Activated CD8-positive, alpha-beta memory T cell treated with anti-CD3 and anti-CD28 coated beads, Interleukin-2, amount 50 U/mL, for 24 hours (primary cell): ENCODE data around the gene OR4N5.
"Not testable (repeated sequence)": the region's sequence is repeated elsewhere in the genome, so short reads cannot be mapped to it uniquely, and the experiment has no call there.

ENCODE experiments used
- DNase-seq: peaks from one replicate; pipeline ENCODE4 v3.0.0-alpha.2; 2020; ENCODE audit errors: extremely low read depth

OR4N5 gene

GRCh38 chr14:20138520-20138919 is at the start of gene OR4N5:
Gene OR4N5 (plus strand): TSS chr14:20138820. CDS start chr14:20143736, 4,916 bp downstream.
- no peak for DNase-seq

GRCh38 chr14:20092050-20092449 is 46.6 kb upstream of the OR4N5 start:
- DNase-seq: no peak

GRCh38 chr14:20093442-20093841 is 45.2 kb upstream of the OR4N5 start:
- DNase-seq: no peak

GRCh38 chr14:20098926-20099770 is 39.5 kb upstream of the OR4N5 start:
- not testable (repeated sequence) for DNase-seq

GRCh38 chr14:20110438-20110837 is 28.2 kb upstream of the OR4N5 start, which contains the start of gene OR4K17:
Gene OR4K17 (plus strand): TSS chr14:20110739. CDS start chr14:20117500, 6,761 bp downstream.
- DNase-seq: no peak

GRCh38 chr14:20112321-20112720 is 26.3 kb upstream of the OR4N5 start:
- DNase-seq: no peak

GRCh38 chr14:20116748-20117147 is 21.9 kb upstream of the OR4N5 start:
- no peak for DNase-seq

- DNase-seq: no peak
These were observed 19.8 kb upstream of the OR4N5 start for GRCh38 chr14:20118795-20119194.

- DNase-seq: no peak
These were observed 5.3 kb downstream of the OR4N5 start for GRCh38 chr14:20143911-20144310.

GRCh38 chr14:20144820-20145219 is 6.2 kb downstream of the OR4N5 start:
- no peak for DNase-seq

- DNase-seq: no peak
These were observed 25.8 kb downstream of the OR4N5 start for GRCh38 chr14:20164462-20164861.

GRCh38 chr14:20167091-20167490 is 28.5 kb downstream of the OR4N5 start:
- DNase-seq: no peak

GRCh38 chr14:20169852-20170251 is 31.2 kb downstream of the OR4N5 start:
- not testable (repeated sequence) for DNase-seq

GRCh38 chr14:20174205-20174604 is 35.6 kb downstream of the OR4N5 start:
- DNase-seq: not testable (repeated sequence)

GRCh38 chr14:20176330-20176729 is 37.7 kb downstream of the OR4N5 start:
- no peak for DNase-seq

- no peak for DNase-seq
These were observed 38.9 kb downstream of the OR4N5 start for GRCh38 chr14:20177433-20177974.

GRCh38 chr14:20179218-20179617 is 40.6 kb downstream of the OR4N5 start:
- DNase-seq: no peak

GRCh38 chr14:20179880-20180279 is 41.3 kb downstream of the OR4N5 start:
- no peak for DNase-seq

- DNase-seq: no peak
These were observed 41.9 kb downstream of the OR4N5 start for GRCh38 chr14:20180486-20180885.

GRCh38 chr14:20184181-20184580 is 45.6 kb downstream of the OR4N5 start:
- DNase-seq: no peak

- DNase-seq: no peak
These were observed 52.0 kb downstream of the OR4N5 start, which contains the start of gene OR11G2 for GRCh38 chr14:20190596-20190995. Gene OR11G2 (plus strand): TSS chr14:20190896. CDS start chr14:20197438, 6,542 bp downstream.

GRCh38 chr14:20191396-20191795 is 52.8 kb downstream of the OR4N5 start:
- no peak for DNase-seq

- no peak for DNase-seq
These were observed 55.5 kb downstream of the OR4N5 start for GRCh38 chr14:20194101-20194500.
